Neuronal stem cell (in vitro differentiated cells): ENCODE measurements around the gene SLC66A3.

Source experiments
- DNase-seq: peaks from one replicate; pipeline ENCODE4 v3.0.0-alpha.2; 2013; ENCODE audit warnings: low spot score
- H2AFZ ChIP-seq: one replicate; pipeline ENCODE4 v1.6.1; 2013; ENCODE audit warnings: mild to moderate bottlenecking, low read length, inconsistent platforms
- H2AK5ac ChIP-seq: 2 replicates; pipeline ENCODE4 v1.6.1; 2013; ENCODE audit warnings: low read depth, mild to moderate bottlenecking, inconsistent platforms, low read length, moderate library complexity, mixed read lengths
- H2BK120ac ChIP-seq: 2 replicates; pipeline ENCODE4 v1.6.1; 2013; ENCODE audit warnings: low read depth, mild to moderate bottlenecking, inconsistent platforms, low read length, moderate library complexity, mixed read lengths
- H2BK12ac ChIP-seq: one replicate; pipeline ENCODE4 v1.6.1; 2013; ENCODE audit warnings: low read length, inconsistent platforms
- H2BK15ac ChIP-seq: 2 replicates; pipeline ENCODE4 v1.6.1; 2013; ENCODE audit warnings: mild to moderate bottlenecking, low read length, inconsistent platforms, mixed read lengths
- H2BK5ac ChIP-seq: one replicate; pipeline ENCODE4 v1.6.1; 2013; ENCODE audit warnings: inconsistent platforms, mild to moderate bottlenecking, low read length, moderate library complexity
- H3K14ac ChIP-seq: one replicate; pipeline ENCODE4 v1.6.1; 2013; ENCODE audit warnings: low read length, inconsistent platforms
- H3K18ac ChIP-seq: 2 replicates; pipeline ENCODE4 v1.6.1; 2013; ENCODE audit warnings: low read length, inconsistent platforms
- H3K23ac ChIP-seq: 2 replicates; pipeline ENCODE4 v1.6.1; 2013; ENCODE audit warnings: low read depth, mild to moderate bottlenecking, mixed read lengths, low read length, inconsistent platforms; ENCODE audit not compliant: poor library complexity
- H3K27ac ChIP-seq: replicated peaks from 3 replicates; pipeline ENCODE4 v1.5.1; 2013; ENCODE audit warnings: low read length, inconsistent platforms
- H3K27me3 ChIP-seq, 3 experiments: 2 replicates each; pipeline ENCODE4 v1.6.1; 2013; ENCODE audit warnings: low read length in 3 of 3, mild to moderate bottlenecking in 2 of 3, inconsistent platforms in 1 of 3, low read depth in 1 of 3, mixed read lengths in 1 of 3, moderate library complexity in 1 of 3; ENCODE audit not compliant: control insufficient read depth in 3 of 3, insufficient read depth in 3 of 3
- H3K36me3 ChIP-seq, 2 donors: replicated peaks in 1 of 2; 2 replicates each; pipeline ENCODE4 v1.6.1; 2013; ENCODE audit warnings: low read length in 2 of 2; ENCODE audit not compliant: control insufficient read depth in 2 of 2, insufficient read depth in 2 of 2
- H3K4ac ChIP-seq: 2 replicates; pipeline ENCODE4 v1.6.1; 2013; ENCODE audit warnings: inconsistent platforms, mild to moderate bottlenecking, low read length, moderate library complexity
- H3K4me1 ChIP-seq, 2 donors: 1 replicate in 1 of 2; 2 replicates in 1 of 2; pipeline ENCODE4 v1.6.1; 2013; ENCODE audit warnings: low read length in 2 of 2, low read depth in 1 of 2; ENCODE audit not compliant: control insufficient read depth in 2 of 2, insufficient read depth in 1 of 2
- H3K4me2 ChIP-seq: one replicate; pipeline ENCODE4 v1.6.1; 2013; ENCODE audit warnings: mild to moderate bottlenecking, low read length, inconsistent platforms; ENCODE audit not compliant: insufficient read depth, poor library complexity, severe bottlenecking
- H3K4me3 ChIP-seq, 2 donors: 2 replicates each; pipeline ENCODE4 v1.5.1; 2013; ENCODE audit warnings: low read length in 2 of 2, mild to moderate bottlenecking in 2 of 2, inconsistent platforms in 1 of 2, moderate library complexity in 1 of 2
- H3K79me1 ChIP-seq: one replicate; pipeline ENCODE4 v1.6.1; 2013; ENCODE audit warnings: low read depth, mild to moderate bottlenecking, inconsistent platforms, low read length, moderate library complexity
- H3K9ac ChIP-seq: one replicate; pipeline ENCODE4 v1.6.1; 2013; ENCODE audit warnings: mild to moderate bottlenecking, low read depth, low read length, inconsistent platforms; ENCODE audit not compliant: poor library complexity
- H3K9me3 ChIP-seq, 2 donors: replicated peaks in 1 of 2; 2 replicates each; pipeline versions ENCODE3 to v1.6.1; 2013; ENCODE audit warnings: low read length in 2 of 2, mild to moderate bottlenecking in 2 of 2, inconsistent platforms in 1 of 2, low read depth in 1 of 2, mixed read lengths in 1 of 2, moderate library complexity in 1 of 2; ENCODE audit not compliant: control insufficient read depth in 2 of 2, insufficient read depth in 1 of 2
- H4K8ac ChIP-seq: one replicate; pipeline ENCODE4 v1.6.1; 2013; ENCODE audit warnings: low read depth, mild to moderate bottlenecking, inconsistent platforms, low read length, moderate library complexity
- H4K91ac ChIP-seq: one replicate; pipeline ENCODE4 v1.6.1; 2013; ENCODE audit warnings: low read length, low read depth, mild to moderate bottlenecking, inconsistent platforms; ENCODE audit not compliant: poor library complexity
- WGBS, 2 donors: extraction: QIAGEN DNeasy Blood & Tissue Kit; methylation state at CpG; one replicate each; pipeline ENCODE4 v1.1.7; 2013; ENCODE audit warnings: missing lambda C conversion rate in 2 of 2, mixed read lengths in 1 of 2; ENCODE audit not compliant: insufficient read length in 2 of 2, insufficient replicate concordance in 1 of 2; ENCODE audit errors: extremely low coverage in 2 of 2; 5-methylcytosine and 5-hydroxymethylcytosine counted together

Gene SLC66A3

GRCh38 chr2:11169333-11169732 is 14.1 kb downstream of the SLC66A3 start:
- Histone ChIP-seq H3K9me3 (no peaks in the 10 kb centered on the region), H3K4me2 (no peak overlapping the region), H3K27ac (no peak overlapping the region), H2AK5ac (no peak overlapping the region), H3K4me1 (peaks cover 0 to 2% of the 10 kb centered on the region in 2 donors), H3K14ac (no peak overlapping the region), H2AFZ (no peak overlapping the region), H3K79me1 (no peaks in the 10 kb centered on the region), H3K9ac (no peak overlapping the region), H3K23ac (no peak overlapping the region), H4K8ac (no peak overlapping the region), H3K27me3 (no peaks in the 10 kb centered on the region), H3K18ac (peak overlapping the region; percentile 49), H4K91ac (no peak overlapping the region), H3K4me3 (no peak overlapping the region), H2BK15ac (no peak overlapping the region), H3K36me3 (no peaks in the 10 kb centered on the region), H2BK12ac (no peak overlapping the region), H3K4ac (no peak overlapping the region), H2BK5ac (no peak overlapping the region), H2BK120ac (no peak overlapping the region)
- DNase-seq = no peak
- WGBS, 2 donors = no CpG with 5 or more reads among the region's 13 CpGs

GRCh38 chr2:11174222-11174621 is 19.0 kb downstream of the SLC66A3 start:
- no peak overlapping the region for H3K4me2 ChIP-seq
- H2BK5ac ChIP-seq = no peak overlapping the region
- H2BK15ac ChIP-seq = no peak overlapping the region
- H3K14ac ChIP-seq = no peak overlapping the region
- H3K27ac ChIP-seq = no peak overlapping the region
- no peaks in the 10 kb centered on the region for H3K27me3 ChIP-seq
- H2BK120ac ChIP-seq = no peak overlapping the region
- H3K18ac ChIP-seq = no peak overlapping the region
- H3K23ac ChIP-seq = no peak overlapping the region
- no peaks in the 10 kb centered on the region for H3K79me1 ChIP-seq
- no peak overlapping the region for H3K9ac ChIP-seq
- H3K4me3 ChIP-seq = no peak overlapping the region
- WGBS, 2 donors = no CpG with 5 or more reads among the region's 9 CpGs
- H2BK12ac ChIP-seq = no peak overlapping the region
- no peak overlapping the region for H4K8ac ChIP-seq
- no peak overlapping the region for H2AFZ ChIP-seq
- no peak overlapping the region for H3K4ac ChIP-seq
- peaks cover 0 to 5% of the 10 kb centered on the region in 2 donors for H3K4me1 ChIP-seq
- no peak for DNase-seq
- H3K36me3 ChIP-seq = peaks cover 0 to 14% of the 10 kb centered on the region in 2 donors
- no peaks in the 10 kb centered on the region for H3K9me3 ChIP-seq
- no peak overlapping the region for H4K91ac ChIP-seq
- H2AK5ac ChIP-seq = no peak overlapping the region

DNA sequence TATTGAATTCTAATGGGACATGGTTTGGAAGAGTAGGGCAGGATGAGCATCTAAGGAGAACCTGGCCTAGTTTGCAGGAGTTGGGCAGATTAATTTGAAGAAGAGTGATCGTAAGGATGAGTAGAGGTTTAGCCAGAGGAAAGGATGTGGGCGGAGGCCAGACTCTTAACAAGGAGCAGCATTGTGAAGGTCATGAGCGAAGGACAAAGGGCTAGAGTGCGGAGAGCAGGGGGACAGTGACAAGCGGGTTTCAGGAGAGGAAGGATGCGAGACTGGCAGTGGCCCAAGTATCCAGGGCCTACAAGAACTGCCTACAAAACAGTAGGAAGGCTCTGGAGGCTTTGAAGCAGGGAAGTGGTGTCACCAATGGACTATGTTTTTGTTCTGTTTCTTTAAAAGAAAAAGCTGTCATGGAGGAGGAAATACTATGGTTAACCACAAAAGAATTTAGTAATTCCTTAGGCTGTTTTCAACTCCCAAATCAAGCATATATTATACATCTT is 20.1 kb downstream of the SLC66A3 start:
- no peak overlapping the region for H2BK15ac ChIP-seq
- no peak overlapping the region for H3K4me3 ChIP-seq
- H3K18ac ChIP-seq = no peak overlapping the region
- H3K79me1 ChIP-seq = no peaks in the 10 kb centered on the region
- H3K36me3 ChIP-seq = peaks cover 0 to 25% of the 10 kb centered on the region in 2 donors
- H4K91ac ChIP-seq = no peak overlapping the region
- no peak for DNase-seq
- H4K8ac ChIP-seq = no peak overlapping the region
- H3K4ac ChIP-seq = no peak overlapping the region
- H3K14ac ChIP-seq = no peak overlapping the region
- no peak overlapping the region for H3K27ac ChIP-seq
- no peak overlapping the region for H2BK12ac ChIP-seq
- no peaks in the 10 kb centered on the region for H3K9me3 ChIP-seq
- H3K27me3 ChIP-seq = no peaks in the 10 kb centered on the region
- no peak overlapping the region for H2AFZ ChIP-seq
- no peak overlapping the region for H2BK5ac ChIP-seq
- no peak overlapping the region for H2AK5ac ChIP-seq
- no peak overlapping the region for H3K23ac ChIP-seq
- peaks cover 0 to 5% of the 10 kb centered on the region in 2 donors for H3K4me1 ChIP-seq
- H3K9ac ChIP-seq = no peak overlapping the region
- no CpG with 5 or more reads among the region's 6 CpGs for WGBS, 2 donors
- H3K4me2 ChIP-seq = no peak overlapping the region
- no peak overlapping the region for H2BK120ac ChIP-seq

- H3K18ac ChIP-seq = no peak overlapping the region
- no peaks in the 10 kb centered on the region for H3K27me3 ChIP-seq
- no peak overlapping the region for H3K23ac ChIP-seq
- H2BK15ac ChIP-seq = no peak overlapping the region
- H2BK5ac ChIP-seq = no peak overlapping the region
- no CpG with 5 or more reads among the region's 5 CpGs for WGBS, 2 donors
- no peak overlapping the region for H3K27ac ChIP-seq
- no peaks in the 10 kb centered on the region for H3K9me3 ChIP-seq
- no peak overlapping the region for H3K14ac ChIP-seq
- no peak overlapping the region for H3K4me2 ChIP-seq
- peaks cover 1 to 48% of the 10 kb centered on the region in 2 donors for H3K36me3 ChIP-seq
- H3K4ac ChIP-seq = no peak overlapping the region
- H2AFZ ChIP-seq = no peak overlapping the region
- H2BK120ac ChIP-seq = no peak overlapping the region
- no peak for DNase-seq
- no peak overlapping the region for H4K91ac ChIP-seq
- H4K8ac ChIP-seq = no peak overlapping the region
- H3K79me1 ChIP-seq = no peaks in the 10 kb centered on the region
- peaks cover 0 to 5% of the 10 kb centered on the region in 2 donors for H3K4me1 ChIP-seq
- H3K9ac ChIP-seq = no peak overlapping the region
- no peak overlapping the region for H2AK5ac ChIP-seq
- H3K4me3 ChIP-seq = no peak overlapping the region
- H2BK12ac ChIP-seq = no peak overlapping the region
These were observed 22.8 kb downstream of the SLC66A3 start for GRCh38 chr2:11177871-11178690.
